IPS DF 4.7 (cell line): Measurements from ENCODE around the gene NQO2.

ENCODE experiments used
- DNase-seq: peaks from one replicate; pipeline ENCODE4 v3.0.0-alpha.2; 2013; ENCODE audit warnings: low spot score; ENCODE audit errors: extremely low read depth

NQO2 gene, protein sequence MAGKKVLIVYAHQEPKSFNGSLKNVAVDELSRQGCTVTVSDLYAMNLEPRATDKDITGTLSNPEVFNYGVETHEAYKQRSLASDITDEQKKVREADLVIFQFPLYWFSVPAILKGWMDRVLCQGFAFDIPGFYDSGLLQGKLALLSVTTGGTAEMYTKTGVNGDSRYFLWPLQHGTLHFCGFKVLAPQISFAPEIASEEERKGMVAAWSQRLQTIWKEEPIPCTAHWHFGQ

DNA sequence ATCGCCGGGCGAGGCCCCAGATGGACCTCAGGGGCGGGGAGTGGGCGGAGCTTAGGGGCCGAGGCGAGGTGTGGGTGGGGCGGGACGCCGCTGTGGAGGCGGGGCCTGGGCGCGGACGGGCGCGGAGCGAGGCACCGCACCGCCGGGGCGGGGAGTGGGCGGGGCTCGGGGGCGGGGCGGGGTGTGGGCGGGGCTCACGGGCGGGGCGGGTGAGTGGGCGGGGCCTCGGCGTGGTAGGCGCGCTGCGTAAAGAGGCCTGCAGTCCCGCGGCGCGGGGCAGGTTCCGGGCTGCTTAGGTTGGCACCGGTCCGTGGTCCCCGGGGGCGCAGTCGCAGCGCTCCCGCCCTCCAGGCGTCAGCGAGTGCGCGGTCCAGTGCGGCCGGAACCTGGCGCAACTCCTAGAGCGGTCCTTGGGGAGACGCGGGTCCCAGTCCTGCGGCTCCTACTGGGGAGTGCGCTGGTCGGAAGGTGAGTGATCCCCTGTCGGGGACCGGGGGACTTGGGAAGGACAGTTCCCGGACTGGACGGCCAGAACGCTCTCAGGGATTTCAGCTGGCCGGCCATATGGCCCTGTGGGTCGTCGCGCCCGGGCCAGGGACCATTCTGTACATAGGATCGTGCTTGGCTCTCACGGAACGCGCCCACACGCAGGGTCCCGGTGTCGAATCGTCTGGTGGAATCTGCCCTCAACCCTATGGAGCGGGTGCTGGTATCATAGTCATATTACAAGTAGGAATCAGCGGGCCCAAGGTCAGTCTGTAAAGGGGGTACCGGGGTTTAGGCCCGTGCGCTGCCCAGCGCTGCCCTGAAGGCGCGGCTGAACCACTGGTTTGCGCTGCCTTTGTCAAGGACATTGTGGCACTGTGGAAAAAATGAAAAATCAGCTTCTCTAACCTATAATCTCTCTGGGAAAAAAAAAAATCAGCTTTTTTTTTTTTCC, at the start of gene NQO2:
NQO2 (plus strand) TSS at position 277 of the 940 bp plus-strand sequence. CDS start 6,659 bp downstream, outside the sequence.
- no peak for DNase-seq

- no peak for DNase-seq
These were observed 49.0 kb upstream of the NQO2 start for GRCh38 chr6:2950713-2951112.

DNA sequence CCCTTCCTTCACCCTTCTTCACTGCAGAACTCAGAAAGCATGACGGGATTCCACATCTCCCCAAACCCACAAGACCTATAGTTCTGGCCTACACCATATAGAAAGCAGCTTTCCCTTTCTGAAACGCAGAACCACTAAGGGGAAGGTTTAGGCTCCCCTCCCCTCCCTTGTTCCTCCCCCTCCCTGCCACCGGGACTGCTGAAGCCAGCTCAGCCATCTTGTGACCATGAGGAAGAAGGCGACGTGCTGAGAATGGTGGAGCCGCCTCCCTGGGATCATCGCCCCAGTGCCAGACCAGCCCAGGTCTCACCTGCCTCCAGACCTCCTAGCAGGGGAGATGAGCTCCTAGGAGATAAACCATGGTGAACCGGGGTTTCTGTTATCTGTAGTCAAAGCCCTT, 48.0 kb upstream of the NQO2 start:
- no peak for DNase-seq

DNA sequence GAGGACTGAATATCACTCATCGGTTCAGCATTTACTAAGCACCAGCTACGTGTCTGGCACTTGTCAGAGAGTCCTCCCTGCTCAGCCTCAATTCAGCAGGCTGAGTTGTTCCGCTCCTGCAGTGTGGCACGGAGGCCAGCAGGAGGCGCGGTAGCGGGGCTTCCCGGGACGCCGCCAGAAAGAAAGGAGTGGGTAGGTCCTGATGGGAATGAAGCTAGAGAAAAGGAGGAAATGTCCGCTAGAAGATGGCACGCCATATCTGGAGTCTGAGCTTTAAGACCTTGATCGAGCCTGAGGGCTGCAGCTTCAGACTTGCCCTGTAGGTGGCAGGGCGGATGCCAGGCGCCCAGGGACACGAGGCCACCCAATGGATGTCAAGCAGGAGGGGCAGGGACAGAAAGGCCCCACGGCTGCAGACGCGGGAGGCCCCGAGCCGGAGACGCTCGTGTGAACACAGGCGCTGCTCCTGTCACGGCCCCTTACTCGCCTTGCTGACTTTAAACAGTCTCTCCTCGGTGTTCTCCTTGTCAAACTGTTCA, 47.1 kb upstream of the NQO2 start:
- DNase-seq: peak; percentile 93

GRCh38 chr6:2953098-2953497, 46.6 kb upstream of the NQO2 start:
- no peak for DNase-seq

GRCh38 chr6:2956930-2957685, 42.6 kb upstream of the NQO2 start:
- DNase-seq: no peak

DNA sequence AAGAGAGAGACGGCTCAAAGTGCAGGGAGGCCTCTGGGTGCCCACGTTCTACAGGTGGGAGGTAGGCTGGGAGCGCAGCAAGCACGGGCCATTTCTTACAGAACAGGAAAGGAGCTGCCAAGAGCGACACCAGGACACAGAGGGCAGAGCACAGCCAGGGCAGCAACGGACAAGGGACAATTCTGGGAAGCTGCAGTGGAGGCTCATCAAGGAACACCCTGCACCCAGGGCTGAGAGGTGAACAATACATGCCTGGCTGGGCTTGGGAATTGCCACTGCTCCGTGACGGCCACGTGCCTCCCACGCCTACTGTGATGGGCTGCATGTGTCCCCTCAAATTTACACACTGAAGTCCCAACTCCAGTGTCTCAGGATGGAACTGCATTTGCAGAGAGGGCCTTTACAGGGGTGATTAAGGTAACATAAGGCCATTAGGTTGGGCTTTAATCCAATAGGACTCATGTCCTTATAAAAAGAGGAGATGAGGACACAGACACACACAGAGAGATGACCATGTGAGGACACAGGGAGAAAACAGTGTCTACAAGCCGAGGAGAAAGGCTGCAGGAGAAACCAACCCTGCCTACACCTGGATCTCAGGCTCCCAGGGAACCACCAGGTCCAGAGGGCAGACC, 41.9 kb upstream of the NQO2 start:
- DNase-seq: no peak

DNA sequence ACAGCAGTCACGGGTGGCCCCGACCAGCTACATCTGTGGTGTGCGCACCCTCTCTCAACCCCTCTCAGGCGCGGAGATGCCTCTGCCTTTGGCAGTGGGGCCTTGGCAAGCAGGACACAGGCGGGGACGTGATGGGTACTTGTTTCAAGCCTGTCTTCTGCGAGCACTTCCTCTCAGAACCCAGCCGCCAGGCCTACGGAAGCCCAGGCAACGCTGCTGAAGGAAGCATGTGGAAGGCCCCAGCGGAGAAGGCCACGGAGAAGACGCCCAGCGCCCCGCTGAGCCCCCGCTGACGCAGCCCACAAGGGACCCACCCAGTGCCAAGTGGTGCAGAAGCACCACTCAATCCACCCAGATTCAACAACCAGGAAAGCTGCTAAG, 41.4 kb upstream of the NQO2 start:
- DNase-seq: no peak

DNA sequence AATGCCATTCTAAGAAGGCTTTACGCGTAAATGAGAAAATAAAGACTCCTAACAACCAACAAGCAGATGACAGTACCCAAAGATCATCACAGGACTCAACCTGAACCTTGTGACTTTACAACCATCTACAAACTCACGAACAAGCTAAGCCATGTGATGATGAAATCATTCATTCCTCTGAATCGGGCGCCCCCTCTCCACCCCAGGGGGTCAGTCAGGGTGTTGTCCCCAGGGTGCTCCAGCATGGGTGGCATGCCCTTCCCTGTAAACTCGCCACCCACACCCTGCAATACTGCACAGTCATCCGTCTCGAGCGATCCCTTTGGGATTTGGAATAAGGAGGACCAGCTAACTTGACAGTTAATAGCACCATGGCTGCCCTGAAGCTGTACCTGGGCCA, 40.9 kb upstream of the NQO2 start:
- DNase-seq: no peak

DNA sequence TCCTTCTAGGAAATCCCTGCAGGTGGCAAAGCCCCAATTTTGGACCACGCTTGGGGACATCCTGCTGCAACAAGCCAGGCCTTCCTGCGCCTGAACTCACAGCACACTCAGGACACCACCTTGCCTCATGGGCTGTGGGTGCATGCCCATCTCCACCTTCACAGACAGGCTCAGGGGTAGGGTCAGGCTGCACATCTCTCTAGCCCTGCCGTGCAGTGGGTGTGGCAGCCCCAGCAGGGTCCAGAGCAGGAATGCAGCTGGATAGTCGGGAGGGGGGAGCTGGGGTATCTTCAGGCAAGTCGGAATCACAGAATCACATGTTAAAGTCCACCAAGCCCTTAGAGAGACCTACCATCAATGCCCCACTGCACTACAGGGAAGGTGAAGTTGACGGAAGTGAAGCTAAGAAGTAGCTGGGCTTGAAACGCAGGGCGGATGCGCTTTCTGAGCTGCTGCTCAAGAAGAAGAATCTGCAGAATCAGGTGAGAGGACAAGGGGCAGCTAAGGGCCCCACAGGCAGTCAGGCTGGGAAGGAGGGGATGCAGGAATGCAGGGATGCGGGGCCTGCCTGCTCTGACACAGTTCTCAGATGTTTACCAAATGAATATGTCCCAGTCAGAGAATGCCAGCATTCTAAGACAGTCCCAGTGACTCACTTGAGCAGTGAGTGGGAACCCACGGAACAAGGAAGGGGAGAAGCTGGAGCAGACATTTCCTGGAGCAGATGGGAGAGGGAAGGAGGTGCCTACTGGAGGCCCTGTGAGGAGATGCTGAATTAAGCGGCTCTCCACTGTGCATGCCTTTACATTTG, 39.6 kb upstream of the NQO2 start:
- no peak for DNase-seq

GRCh38 chr6:2960935-2961334, 38.8 kb upstream of the NQO2 start:
- DNase-seq: no peak

DNA sequence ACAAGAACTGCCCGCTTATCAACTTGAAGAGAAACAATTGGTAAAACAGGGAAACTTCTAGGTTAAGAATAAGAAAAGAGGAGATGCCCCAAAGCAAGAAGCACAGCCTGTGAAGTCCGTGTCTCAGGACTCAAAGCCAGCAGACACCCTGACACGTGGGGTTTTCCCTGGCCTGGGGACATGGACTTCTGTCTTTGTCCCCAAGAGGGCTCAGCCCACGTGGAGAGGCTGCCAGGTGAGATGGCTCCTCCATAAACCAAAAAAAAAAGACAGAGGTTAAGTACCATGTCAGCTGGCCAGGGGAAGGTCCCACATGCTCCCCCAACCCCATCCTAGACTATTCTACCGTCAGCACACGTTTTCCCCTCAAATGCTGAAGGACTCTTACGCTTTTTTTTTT, 38.2 kb upstream of the NQO2 start:
- DNase-seq: no peak

GRCh38 chr6:2962004-2962403, 37.7 kb upstream of the NQO2 start:
- DNase-seq: no peak

DNA sequence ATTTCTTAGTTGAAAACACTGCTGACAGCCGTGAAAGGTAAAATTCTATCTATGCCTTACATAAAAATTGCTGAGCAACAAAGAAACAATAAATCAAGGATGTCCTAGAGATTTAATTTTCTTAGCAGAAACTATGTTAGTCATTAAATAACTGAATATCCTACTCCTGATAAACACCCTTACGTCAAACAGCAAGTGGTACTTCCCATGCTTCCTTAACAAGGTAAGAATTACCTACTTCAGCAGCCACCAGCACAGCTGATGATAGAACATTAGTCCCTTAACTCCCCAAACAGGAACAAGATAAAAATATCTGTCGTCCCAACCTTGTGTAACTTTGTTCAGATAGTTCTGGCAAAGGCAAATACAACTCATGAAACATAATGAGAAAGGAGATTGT, 37.1 kb upstream of the NQO2 start:
- no peak for DNase-seq

- DNase-seq: no peak
These were observed 35.9 kb upstream of the NQO2 start for GRCh38 chr6:2963756-2964155.

DNA sequence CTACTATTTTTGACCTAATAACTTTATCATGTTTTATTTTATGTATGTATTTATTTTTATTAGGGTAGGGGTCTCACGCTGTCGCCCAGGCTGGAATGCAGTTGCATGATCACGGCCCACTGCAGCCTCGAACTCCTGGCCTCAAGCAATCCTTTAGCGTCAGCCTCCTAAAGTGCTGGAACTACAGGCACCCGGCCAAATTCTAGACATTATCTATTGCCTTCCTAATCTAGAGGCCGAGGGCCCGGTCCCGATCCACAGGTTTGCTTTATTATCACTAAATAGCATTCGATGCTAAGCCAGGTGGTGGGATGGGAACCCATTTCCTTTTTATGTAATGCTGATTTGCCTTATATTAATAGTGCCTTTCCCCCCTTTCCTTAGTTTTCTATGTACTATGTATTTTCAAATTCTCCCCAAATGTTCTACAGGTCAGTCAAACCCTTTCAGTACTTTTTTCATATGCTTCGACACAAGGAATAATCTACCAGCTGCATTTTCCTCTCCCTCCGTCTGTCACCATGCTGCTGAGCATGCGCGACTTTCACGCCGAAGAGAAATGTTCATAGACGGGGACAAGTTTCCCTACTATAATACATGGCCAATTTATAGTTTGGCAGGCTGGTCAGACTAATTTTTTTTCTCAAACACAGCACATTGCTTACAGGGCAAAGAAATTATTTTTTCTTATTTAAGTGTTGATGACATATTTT, 34.7 kb upstream of the NQO2 start:
- no peak for DNase-seq

DNA sequence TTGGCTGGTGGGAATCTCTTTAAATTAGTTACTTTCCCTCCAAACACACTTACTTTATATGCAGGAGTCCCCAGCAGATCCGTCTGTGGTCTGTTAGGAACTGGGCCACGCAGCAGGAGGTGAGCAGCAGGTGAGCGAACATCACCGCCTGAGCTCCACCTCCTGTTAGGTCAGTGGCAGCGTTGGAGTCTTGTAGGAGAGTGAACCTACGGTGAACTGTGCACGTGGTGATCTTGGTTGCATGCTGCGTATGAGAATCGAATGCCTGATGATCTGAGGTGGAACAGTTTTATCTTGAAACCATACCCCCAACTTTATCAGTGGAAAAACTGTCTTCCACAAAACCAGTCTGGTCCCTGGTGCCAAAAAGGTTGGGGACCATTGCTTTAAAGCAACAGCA, 33.3 kb upstream of the NQO2 start:
- no peak for DNase-seq

- no peak for DNase-seq
These were observed 31.8 kb upstream of the NQO2 start for GRCh38 chr6:2967936-2968335.

- no peak for DNase-seq
These were observed 31.0 kb upstream of the NQO2 start for GRCh38 chr6:2968600-2969135.

DNA sequence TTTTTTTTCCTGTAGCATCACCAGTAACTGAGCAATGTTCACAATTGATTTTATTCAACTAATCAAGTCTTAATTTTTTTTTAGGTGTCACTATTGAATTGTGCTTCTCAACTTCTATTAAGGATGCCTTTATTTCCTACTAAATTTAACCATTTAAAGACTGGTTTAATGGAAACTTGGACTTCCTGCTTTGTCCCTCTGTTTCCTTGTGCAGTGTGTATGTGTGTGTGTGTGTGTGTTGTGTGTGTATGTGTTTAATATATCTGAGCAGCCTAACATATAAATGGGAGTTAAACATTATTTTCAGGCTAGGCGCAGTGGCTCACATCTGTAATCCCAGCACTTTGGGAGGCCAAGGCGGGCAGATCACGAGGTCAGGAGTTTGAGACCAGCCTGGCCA, 30.1 kb upstream of the NQO2 start:
- no peak for DNase-seq
